Fibroblast of mammary gland (primary cell): ENCODE measurements around the gene CENPF.

ENCODE experiments used
- DNase-seq: peaks from one replicate; pipeline ENCODE4 v3.0.0-alpha.2; 2010; ENCODE audit warnings: low read depth
- H3K4me3 ChIP-seq: 2 replicates; pipeline ENCODE4 v1.5.1; 2011; ENCODE audit warnings: low read depth, mild to moderate bottlenecking, low read length, moderate library complexity; ENCODE audit not compliant: control insufficient read depth
- TF ChIP-seq, protein P1 (sequence below): conservative IDR thresholded peaks from 2 replicates; pipeline ENCODE4 v1.5.1; 2011; ENCODE audit warnings: low read depth, low read length, inconsistent platforms; ENCODE audit not compliant: control insufficient read depth, insufficient read depth

The CENPF gene

DNA sequence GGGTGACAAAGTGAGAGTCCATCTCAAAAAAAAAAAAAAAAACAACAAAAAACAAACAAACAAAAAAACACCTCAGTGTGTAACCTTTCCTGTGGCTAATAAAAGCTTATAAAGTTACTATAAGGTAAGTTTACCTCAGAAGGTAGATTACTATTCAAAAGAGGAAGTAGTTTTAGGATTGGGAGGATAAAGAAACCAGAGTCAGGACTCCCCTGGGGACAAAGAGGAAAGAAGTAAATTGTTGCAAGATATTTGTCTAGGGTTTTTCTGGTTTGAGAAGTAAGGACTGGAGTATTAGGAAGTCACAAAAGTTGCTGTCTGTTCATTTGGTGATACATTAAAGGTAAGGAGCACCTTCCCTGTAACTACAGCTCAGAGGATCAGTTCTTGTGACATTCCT lies 23.8 kb upstream of the CENPF start:
- no peak overlapping the region for H3K4me3 ChIP-seq
- no peak for DNase-seq
- TF ChIP-seq, protein P1, sequence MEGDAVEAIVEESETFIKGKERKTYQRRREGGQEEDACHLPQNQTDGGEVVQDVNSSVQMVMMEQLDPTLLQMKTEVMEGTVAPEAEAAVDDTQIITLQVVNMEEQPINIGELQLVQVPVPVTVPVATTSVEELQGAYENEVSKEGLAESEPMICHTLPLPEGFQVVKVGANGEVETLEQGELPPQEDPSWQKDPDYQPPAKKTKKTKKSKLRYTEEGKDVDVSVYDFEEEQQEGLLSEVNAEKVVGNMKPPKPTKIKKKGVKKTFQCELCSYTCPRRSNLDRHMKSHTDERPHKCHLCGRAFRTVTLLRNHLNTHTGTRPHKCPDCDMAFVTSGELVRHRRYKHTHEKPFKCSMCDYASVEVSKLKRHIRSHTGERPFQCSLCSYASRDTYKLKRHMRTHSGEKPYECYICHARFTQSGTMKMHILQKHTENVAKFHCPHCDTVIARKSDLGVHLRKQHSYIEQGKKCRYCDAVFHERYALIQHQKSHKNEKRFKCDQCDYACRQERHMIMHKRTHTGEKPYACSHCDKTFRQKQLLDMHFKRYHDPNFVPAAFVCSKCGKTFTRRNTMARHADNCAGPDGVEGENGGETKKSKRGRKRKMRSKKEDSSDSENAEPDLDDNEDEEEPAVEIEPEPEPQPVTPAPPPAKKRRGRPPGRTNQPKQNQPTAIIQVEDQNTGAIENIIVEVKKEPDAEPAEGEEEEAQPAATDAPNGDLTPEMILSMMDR: no peak

DNA sequence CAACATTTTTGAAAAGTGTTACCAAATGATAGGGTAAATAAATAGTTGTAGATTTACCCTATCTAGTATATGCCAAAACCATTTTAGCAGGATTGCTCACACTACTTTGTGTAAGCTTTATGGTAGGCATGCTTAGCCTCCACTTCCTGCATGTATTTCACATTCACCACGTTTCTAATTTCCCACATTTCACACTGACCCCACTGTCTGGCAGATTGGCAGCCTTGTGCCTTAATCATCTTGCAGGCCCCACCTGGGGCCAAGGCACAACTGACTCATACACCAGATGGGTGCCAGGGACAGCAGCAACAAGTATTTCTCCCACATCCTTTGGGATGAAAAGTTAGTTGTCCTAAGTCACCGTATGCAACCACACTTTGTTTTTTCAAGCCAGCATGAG lies 21.2 kb upstream of the CENPF start:
- DNase-seq: peak; percentile 94
- TF ChIP-seq, protein P1: no peak
- no peak overlapping the region for H3K4me3 ChIP-seq

DNA sequence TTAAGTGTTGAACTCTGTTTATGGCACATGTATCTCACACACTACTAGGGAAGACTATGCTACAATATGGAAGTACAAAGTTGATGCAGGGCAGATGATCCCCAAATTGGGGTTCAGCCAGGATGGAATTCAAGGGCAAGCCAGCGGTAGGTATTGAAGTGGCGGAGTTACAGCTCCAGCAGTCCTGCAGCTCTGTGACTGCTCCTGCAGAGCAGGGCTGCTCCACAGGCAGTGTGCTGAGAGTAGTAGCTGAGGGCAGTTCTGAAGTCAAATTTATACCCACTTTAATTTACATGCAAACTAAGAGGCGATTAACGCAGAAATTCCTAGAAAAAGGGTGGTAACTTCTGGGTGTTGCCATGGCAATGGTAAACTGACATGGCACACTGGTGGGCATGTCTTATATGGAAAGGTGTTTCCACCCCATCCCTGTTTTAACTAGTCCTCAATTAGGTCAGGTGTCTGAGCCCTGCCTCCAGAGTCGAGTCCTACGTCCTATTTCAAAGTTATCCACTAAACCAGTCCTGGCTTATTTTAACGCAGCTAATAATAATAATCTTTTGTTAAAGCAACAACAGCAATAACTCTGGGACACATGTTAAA lies 20.6 kb upstream of the CENPF start:
- DNase-seq: no peak
- no peak overlapping the region for H3K4me3 ChIP-seq
- TF ChIP-seq, protein P1: no peak

DNA sequence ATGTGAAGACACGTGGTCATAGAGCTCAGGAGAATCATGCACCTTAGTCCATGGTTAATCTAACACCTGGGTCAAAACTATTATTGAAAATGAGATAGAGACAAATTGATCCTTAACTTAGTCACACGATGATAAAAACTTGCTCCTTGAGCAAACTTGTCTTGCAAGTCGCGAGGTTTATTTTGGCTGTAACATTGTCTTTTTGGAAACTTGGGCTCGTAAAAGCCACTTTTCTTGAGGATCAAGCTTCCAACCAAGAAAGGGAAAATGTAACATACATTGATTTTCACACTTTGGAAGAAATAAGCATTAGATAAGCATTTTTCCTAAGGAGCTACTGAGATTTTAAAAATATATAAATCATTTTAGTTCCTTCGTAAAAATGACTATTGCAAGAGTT lies 19.9 kb upstream of the CENPF start:
- TF ChIP-seq, protein P1: no peak
- H3K4me3 ChIP-seq: no peak overlapping the region

DNA sequence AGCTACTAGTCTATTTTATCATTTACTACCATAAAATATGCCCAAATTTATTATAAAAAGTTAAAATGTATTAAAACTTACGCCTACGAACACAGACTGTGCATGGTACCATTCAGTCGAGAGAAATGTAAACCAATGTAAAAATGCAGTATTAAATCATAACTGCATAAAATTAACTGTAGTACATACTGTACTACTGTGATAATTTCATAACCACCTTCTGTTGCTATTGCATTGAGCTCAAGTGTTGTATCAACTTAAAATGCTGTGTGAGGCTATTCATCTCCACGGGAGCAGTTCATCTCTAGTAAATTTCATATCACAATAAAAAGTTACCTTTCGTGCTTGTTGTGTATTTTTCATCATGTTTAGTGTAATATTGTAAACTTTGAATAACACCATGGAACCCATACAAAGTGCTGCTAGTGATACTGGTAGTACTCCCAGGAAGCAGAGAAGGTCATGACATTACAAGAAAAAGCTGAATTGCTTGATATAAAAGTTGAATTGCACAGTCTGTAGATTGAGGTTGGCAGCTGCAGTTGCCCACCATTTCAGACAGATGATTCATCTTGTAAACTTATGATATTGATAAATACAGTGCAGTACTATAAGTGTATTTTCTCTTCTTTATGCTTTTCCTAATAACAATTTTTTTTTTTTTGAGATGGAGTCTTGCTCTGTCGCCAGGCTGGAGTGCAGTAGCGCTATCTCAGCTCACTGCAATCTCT lies 19.0 kb upstream of the CENPF start:
- no peak overlapping the region for H3K4me3 ChIP-seq
- TF ChIP-seq, protein P1: no peak
- DNase-seq: no peak

More for the DNA sequence above, 19.9 kb upstream of the CENPF start:
- no peak for DNase-seq

DNA sequence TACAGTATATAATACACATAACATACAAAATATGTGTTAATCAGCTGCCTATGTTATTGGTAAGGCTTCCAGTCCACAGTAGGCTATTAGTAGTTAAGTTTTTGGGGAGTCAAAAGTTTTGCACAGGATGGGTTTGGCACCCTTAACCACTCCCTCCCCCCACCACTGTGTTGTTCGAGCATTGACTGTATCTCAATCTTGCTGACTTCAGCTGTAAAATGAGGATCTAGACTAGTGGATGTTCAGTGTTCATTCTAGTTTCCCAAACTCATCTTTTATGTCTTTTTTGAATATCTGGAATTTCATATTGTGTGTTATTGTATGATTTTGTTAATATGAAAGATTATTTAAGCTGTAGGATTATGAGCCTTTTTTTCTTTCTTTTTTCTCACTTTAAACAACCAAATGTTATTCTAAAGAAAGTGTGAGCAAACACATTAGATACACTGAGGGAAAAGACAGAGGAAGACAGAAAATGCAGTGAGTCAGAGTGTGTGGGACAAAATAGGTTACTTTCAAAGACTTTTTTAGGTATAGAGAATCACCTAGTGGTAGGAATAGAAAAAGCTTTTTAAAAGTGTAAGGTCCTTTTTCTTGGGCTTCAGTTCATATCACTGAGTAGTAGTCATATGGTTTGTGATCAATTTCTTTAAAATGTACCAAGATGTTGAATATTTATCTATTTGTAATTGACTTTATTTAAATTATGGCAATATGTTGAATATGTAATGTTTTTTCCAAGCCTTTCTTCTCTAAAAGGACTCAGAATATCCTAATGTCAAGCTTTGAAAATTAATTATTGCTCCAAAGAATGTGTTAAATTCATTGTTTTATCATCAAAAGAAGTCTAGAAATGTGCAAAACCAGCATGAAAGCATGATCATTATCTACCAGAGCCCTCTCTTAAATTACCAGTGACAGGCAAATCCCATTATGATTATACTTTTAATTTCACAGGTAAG lies 17.9 kb upstream of the CENPF start:
- DNase-seq: peak; percentile 76
- TF ChIP-seq, protein P1: peak; percentile 91
- H3K4me3 ChIP-seq: no peak overlapping the region
